PFSK-1 (cell line): ENCODE results near the gene ADGRL3.

Source experiments
- POLR2AphosphoS5 ChIP-seq: IDR thresholded peaks from 2 replicates; pipeline ENCODE4 v1.6.1; 2012; ENCODE audit warnings: low read depth, mild to moderate bottlenecking, control low read depth, low read length, moderate library complexity
- REST ChIP-seq, 2 experiments: IDR thresholded peaks; 2 replicates each; pipeline versions ENCODE4 v1.6.1 to v1.8.0; 2011 to 2012; ENCODE audit warnings: low read depth in 2 of 2, low read length in 2 of 2, control low read depth in 1 of 2, inconsistent platforms in 1 of 2, mild to moderate bottlenecking in 1 of 2, moderate library complexity in 1 of 2; ENCODE audit not compliant: insufficient read depth in 1 of 2
- TAF1 ChIP-seq: IDR thresholded peaks from 2 replicates; pipeline ENCODE4 v1.6.1; 2012; ENCODE audit warnings: low read length, control low read depth, borderline replicate concordance; ENCODE audit not compliant: insufficient read depth

DNA sequence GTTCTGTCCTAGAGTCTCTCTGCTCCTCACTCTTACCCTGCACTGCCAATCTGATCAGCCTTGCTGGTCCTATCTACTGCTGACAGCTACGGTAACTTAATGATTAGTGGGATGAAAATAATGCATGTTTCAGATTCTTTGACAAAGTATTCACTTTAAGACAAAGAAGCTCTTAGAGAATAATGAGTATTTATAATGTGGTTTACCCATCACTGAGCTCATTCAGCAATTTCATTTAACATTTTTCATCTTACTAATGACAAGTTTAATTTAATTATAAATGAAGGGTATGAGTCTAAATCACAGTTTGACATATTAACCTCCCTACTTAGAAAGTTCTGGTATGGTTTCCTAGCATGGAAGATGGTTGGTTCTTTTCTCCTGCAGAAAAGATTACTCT lies 428.2 kb downstream of the ADGRL3 start:
- no peak for TF ChIP-seq REST (IDR thresholded peaks at IDR 0.05; ENCODE audit: insufficient read depth in 1 of 2, low read depth in 2 of 2, low read length in 2 of 2)
- no peak for TF ChIP-seq POLR2AphosphoS5
- no peak for TF ChIP-seq TAF1
